RWPE2 (cell line): ENCODE measurements around the gene VASN.

Source experiments
- ATAC-seq: fragments of 200-7000 bp; cut with Tn5 transposase; 3 replicates; pipeline ENCODE4 v1.9.1; 2021; ENCODE audit warnings: low read depth
- DNase-seq: peaks from one replicate; pipeline ENCODE4 v3.0.0-alpha.2; 2020; ENCODE audit warnings: low spot score
- H3K27ac ChIP-seq: fragments of 450-650 bp; 2 replicates; pipeline ENCODE4 v1.5.1; 2017; ENCODE audit warnings: mild to moderate bottlenecking; ENCODE audit not compliant: poor library complexity, severe bottlenecking
- H3K27me3 ChIP-seq: fragments of 250-450 bp; sonication (Bioruptor Pico); 2 replicates; pipeline ENCODE4 v1.5.1; 2021; ENCODE audit warnings: mild to moderate bottlenecking, moderate library complexity; ENCODE audit not compliant: insufficient read depth, poor library complexity, severe bottlenecking
- H3K36me3 ChIP-seq: fragments of 250-450 bp; sonication (Bioruptor Pico); 2 replicates; pipeline ENCODE4 v1.5.1; 2020; ENCODE audit warnings: low read depth, mild to moderate bottlenecking, moderate library complexity
- H3K4me1 ChIP-seq: fragments of 250-450 bp; sonication (Bioruptor Pico); 2 replicates; pipeline ENCODE4 v1.5.1; 2021; ENCODE audit warnings: mild to moderate bottlenecking, moderate library complexity; ENCODE audit not compliant: insufficient read depth, poor library complexity, severe bottlenecking
- H3K4me3 ChIP-seq: fragments of 250-450 bp; sonication (Bioruptor Pico); 2 replicates; pipeline ENCODE4 v1.5.1; 2021; ENCODE audit warnings: mild to moderate bottlenecking, moderate library complexity; ENCODE audit not compliant: severe bottlenecking
- H3K9me3 ChIP-seq: fragments of 250-450 bp; sonication (Bioruptor Pico); 2 replicates; pipeline ENCODE4 v1.5.1; 2021; ENCODE audit warnings: mild to moderate bottlenecking, moderate library complexity; ENCODE audit not compliant: severe bottlenecking
- CTCF ChIP-seq: fragments of 450-650 bp; IDR thresholded peaks from one replicate; pipeline ENCODE4 v1.5.1; 2017; ENCODE audit warnings: mild to moderate bottlenecking, moderate library complexity; ENCODE audit not compliant: poor library complexity, severe bottlenecking

The VASN gene

DNA sequence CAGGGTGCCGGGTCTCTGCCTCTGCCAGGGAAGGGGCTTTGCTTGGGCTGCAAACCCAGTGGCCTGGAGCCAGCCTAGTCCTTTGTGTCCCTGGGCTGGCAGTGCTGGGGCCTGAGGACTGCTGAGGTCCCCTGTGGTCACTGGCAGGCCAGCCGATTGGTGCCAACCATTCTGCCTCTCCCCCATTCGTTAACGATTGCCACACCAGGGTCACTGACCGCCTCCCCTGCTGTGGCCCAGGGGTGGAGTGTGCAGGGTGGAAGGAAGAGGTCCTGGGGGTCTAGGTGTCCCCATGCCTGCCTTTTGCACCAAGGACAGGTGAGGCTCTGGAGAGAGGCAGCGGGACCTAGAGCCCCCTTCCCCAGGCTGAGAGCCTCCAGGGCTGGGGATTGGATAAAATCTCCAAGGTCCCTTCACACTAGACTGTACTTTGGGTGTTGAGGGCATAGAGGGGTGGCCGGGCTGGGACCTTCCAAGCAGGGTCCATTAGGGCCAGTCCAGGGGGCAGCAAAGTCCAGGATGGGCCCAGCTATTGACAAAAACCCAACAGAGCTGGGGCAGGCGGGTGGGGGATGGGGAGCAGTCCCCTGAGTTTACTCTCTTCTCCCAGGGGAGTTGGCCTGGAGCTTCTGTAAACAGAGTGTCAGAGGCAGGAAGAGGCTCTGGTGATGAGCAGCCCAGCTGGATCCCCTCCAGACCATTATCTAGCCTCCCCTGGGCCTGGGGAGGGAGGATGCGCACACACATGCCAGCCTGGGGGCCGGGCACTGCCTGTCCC lies 1.1 kb downstream of the VASN start:
- no peak for DNase-seq
- no peak for TF ChIP-seq CTCF
- H3K36me3 ChIP-seq = no peaks in the 10 kb centered on the region
- peak overlapping the region; percentile 91 for H3K4me3 ChIP-seq
- peak; percentile 30 for ATAC-seq
- H3K27me3 ChIP-seq = no peaks in the 10 kb centered on the region
- H3K9me3 ChIP-seq = no peaks in the 10 kb centered on the region
- peaks cover 63% of the 10 kb centered on the region for H3K4me1 ChIP-seq
- H3K27ac ChIP-seq = peak overlapping the region; percentile 94

DNA sequence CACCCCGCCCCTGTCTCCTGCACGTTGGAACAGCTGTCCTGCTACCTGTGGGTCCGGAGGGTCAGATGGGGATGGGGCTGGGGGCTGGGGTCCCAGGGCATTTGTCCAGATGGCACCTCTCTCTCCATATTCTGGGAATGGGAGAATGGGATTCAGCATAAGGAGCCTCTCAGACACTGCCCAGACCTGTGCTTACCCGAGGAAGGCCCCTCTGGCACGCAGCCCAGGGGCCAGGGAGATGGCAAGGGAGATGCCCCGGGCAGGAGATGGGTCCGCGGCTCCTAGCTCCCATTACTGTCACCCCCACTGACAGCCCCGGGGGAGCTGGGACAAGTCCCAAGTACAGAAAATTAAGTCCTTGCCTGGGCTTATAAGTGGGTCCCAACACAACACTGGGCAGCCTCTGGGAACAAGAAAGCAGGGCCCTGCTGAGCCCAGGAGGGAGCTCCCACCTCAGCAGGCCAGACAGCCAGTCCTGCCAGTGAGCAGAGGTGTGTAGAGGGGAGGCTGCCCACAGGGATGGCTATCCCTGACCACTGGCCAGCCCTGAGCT lies 1.8 kb downstream of the VASN start:
- H3K9me3 ChIP-seq = no peaks in the 10 kb centered on the region
- peaks cover 61% of the 10 kb centered on the region for H3K4me1 ChIP-seq
- no peaks in the 10 kb centered on the region for H3K36me3 ChIP-seq
- peak; percentile 13 for ATAC-seq
- no peaks in the 10 kb centered on the region for H3K27me3 ChIP-seq
- H3K4me3 ChIP-seq = peak overlapping the region; percentile 91
- peak overlapping the region; percentile 94 for H3K27ac ChIP-seq
- no peak for DNase-seq
- no peak for TF ChIP-seq CTCF

DNA sequence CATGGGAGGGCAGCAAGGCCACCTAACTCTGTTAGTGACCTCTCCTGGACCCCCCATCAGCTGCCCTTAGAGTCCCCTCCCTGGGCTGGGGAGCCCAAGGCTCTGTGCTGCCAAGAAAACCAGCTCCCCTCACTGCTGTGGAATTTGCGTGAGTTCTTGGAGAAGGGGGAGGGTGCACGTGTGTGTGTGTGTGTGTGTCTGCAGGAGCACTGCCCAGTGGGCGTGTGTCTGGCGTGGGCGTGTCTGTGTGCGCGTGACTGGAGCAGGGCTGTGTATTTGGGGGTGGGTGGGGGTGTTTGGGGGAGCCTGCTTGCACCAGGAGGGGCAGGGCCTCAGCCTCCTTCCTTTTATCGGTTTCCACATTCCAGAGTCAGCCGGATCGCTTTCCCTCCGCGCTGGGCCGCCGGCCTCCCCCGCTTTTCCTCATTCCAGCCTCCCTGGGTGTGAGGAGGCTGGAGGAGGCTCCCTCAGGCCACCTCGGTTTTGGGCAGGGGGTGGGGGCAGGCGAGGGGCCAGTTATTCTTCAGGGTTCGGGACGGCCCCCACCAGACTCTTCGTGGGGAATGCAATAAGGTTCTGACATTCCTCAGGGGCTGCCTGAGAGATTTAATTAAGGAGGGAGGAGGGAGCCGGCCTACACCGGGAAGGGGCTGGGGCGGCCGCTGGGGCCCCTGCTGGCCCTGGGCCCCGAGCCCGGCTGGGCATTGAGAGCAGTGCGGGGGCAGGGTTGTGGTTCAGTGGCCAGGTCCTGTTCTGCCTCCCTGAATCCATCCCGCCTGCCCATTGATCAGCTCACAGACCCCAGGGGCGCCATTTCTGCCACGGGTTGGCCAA lies 2.5 kb downstream of the VASN start:
- ATAC-seq = peak; percentile 14
- no peak for TF ChIP-seq CTCF
- H3K27ac ChIP-seq = peak overlapping the region; percentile 94
- no peaks in the 10 kb centered on the region for H3K27me3 ChIP-seq
- peak overlapping the region; percentile 91 for H3K4me3 ChIP-seq
- no peaks in the 10 kb centered on the region for H3K36me3 ChIP-seq
- DNase-seq = no peak
- no peaks in the 10 kb centered on the region for H3K9me3 ChIP-seq
- H3K4me1 ChIP-seq = peaks cover 54% of the 10 kb centered on the region

DNA sequence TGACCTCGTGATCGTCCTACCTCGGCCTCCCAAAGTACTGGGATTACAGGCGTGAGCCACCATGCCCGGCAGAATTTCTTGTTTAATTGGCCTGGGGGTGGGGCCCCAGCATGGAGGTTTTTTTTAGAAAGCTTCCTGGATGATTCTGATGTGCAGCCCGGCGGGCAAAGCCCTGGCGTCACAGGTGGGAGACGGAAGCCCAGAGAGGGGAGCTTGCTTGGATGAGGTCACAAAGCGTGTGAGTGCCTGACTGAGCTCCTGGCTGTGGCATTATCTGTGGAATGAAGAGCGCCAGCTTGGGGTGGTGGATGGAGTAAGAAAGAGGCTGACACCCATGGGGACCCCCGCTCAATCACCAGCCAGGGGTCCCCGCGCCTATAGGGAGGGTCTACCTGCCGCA lies 4.1 kb downstream of the VASN start:
- H3K4me3 ChIP-seq = no peak overlapping the region
- peaks cover 50% of the 10 kb centered on the region for H3K4me1 ChIP-seq
- DNase-seq (no peak), ATAC-seq (no peak)
- no peaks in the 10 kb centered on the region for H3K9me3 ChIP-seq
- H3K27ac ChIP-seq = peak overlapping the region; percentile 94
- H3K36me3 ChIP-seq = peaks cover under 1% of the 10 kb centered on the region; the same call in 1 of the 2 replicates
- TF ChIP-seq CTCF = no peak
- no peaks in the 10 kb centered on the region for H3K27me3 ChIP-seq
